Measurements from ENCODE around the gene COX10.
"Not testable (repeated sequence)": the region's sequence is repeated elsewhere in the genome, so short reads cannot be mapped to it uniquely, and the experiment has no call there.

COX10 gene

DNA sequence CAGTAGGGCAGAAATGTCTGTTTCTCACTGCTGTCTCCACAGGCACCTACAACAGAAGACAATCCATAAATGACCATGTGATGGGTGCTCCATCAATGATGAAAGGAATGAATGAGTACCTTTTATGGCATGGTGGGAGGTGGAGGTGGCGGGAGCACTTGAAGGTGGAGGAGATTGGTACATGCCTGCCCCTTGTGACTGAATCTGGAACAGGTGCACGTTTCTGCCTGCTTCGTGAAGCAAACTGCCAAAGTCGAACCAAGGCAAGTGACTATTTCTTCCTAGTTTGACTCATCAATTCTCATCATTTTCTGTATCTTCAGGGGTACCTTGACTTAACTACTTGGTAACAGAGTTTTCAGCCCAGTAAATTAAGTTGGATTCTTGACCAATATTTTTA lies 141.9 kb downstream of the COX10 start:
- no peak for DNase-seq

DNA sequence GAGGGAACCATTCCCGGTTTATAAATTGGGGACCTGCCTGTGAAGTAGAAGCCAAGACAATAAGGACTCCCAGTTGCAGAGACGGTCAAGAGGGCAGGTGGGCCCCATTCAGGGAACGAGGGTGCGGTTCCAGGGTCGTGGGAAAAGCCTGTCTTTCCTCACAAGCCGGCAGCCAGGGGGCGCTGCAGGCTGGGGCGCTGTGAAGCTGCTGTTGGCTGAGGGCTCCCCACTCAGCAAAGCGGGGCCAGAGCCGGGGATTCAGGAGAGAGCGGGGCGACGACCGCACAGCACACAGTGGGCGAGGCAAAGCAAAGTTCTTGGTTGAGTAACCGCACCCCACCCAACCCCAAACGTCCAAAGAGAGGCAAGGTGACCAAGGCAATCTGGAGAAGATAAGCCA lies 142.5 kb downstream of the COX10 start:
- DNase-seq, result no peak

DNA sequence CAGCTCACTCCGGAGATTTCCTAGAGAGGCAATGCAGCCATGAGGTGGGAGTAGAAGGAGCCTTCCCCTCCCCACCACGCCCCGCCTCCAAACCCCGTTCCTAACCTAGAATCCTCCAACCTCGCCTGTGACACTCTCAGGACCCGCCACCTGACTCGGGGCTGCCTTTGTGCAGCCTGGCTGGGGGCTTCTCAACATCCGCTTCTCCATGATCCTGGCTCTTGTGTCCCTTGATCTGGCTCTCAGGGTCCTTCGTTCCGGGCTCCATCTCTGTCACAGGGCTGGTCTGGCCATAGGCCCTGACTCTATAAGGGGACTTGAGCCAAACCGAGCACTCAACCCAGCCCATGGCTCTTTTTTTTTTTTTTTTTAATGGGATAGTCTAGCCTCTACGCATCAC lies 143.1 kb downstream of the COX10 start:
- no peak for DNase-seq

DNA sequence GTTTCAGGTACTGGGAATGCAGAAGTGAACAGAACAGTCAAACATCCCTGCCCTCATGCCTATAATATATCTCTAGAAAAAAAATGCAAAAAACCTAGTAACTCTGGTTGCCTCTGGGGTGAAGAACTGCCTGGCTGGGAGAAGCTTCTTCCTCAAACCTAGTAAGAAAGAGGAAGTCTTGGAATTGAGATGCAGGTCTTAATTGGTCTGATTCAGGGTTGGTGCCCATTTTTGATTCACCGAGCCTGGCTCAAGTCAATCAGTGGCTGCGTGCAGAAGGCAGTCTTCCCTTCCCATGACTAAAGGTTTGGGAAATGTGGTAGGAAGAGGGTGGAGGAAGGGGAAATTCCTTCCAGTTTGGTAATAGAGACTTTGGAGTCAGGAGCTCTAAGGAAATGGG lies 145.0 kb downstream of the COX10 start:
- DNase-seq, result no peak

DNA sequence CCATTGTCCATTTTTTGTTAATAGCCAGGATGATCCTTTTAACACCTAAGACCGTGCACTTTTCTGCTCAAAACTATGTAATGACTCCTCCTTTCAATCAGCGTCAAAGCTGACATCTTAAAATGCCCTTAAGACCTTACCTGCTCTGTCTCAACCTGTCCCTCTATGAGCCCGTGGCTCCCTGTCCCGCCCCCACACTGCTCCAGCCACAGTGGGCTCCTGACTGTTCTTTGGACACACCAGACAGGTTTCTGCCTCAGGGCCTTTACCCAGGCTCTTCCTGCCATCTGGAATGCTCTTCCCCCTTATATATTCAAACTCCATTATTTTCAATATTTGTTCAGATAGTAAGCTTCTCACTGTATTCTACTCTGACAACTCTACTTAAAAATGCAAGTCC lies 153.3 kb downstream of the COX10 start:
- DNase-seq, result no peak

DNA sequence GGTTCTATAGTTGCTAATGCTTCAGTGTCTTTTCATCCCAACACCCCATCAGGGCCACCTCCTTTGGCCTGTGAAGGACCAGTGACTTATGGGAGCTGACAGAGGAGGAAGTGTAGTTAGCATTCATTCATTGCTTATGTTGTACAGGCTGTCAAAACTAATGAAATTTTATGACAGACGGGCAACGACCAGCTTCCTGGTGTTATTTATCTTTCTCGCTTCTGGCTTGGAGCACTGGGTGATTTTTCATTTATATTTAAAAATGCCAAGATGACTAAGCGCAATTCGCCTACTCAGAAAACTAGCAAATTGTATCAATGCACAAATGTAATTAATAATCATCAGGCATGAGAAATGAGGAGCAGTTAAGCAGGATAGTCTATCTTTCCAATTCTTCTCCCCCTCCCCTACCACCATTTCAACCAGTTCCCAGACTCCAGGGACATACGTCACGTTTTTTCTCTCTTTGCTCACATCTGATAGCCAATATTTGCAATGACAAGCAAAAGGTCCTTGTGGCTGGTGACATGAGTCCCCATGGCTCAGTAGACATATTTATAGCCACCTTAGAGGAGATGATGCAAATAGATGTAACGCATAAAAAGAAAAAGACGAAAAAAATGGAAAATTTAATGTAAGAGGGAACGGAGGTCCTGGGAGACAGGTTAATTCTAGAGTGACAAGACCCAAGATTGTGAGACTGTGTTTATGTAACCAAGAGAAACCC lies 156.1 kb downstream of the COX10 start:
- DNase-seq, result no peak

DNA sequence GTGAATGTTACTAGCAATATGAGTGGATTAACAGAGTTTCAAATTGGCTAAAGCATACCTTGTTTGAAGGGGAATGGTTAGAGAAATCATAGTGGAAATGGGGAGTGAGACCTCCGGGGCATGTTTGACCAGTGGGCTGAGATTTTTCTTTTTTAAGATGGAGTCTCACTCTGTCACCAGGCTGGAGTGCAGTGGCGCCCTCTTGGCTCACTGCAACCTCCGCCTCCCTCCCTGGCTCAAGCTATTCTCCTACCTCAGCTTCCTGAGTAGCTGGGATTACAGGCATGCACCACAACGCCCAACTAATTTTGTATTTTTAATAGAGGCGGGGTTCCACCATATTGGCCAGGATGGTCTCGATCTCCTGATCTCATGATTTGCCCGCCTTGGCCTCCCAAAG lies 157.7 kb downstream of the COX10 start:
- no peak for DNase-seq

DNA sequence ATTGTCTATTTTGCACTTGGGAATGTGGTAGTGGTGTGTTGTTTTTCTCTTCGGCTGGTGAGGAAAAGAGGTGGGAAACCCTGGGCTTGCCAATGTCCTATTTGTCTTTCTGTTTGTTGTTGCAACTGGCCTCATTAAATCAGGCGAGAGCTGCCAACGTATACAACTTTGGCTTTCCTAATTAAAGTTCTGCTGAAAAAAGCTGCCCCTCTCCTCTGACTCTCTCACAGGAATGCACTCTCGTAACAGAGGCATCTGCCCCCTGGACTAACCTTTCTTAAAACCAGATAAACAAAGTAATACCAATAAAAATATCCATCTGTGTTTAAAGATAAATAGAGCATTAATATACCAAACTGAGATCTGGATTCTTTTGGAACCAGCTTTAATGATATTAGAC lies 159.6 kb downstream of the COX10 start:
- DNase-seq, result no peak

DNA sequence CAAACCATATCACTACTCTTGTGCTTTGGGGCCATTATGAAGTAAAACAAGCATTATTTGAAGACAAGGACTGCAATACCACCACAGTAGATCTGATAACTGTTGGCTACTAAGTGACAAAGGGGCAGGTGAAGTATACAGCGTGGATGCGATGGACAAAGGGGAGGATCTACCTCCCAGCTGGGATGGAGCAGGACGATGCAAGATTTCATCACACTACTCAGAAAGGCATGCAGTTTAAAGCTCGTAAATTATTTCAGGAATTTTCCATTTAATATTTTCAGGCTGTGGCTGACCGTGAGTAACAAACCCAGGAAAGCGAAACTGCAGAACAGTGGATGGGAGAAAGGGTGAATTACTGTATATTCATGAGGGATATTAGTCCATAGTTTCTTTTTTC lies 161.9 kb downstream of the COX10 start:
- DNase-seq, result not testable (repeated sequence)

DNA sequence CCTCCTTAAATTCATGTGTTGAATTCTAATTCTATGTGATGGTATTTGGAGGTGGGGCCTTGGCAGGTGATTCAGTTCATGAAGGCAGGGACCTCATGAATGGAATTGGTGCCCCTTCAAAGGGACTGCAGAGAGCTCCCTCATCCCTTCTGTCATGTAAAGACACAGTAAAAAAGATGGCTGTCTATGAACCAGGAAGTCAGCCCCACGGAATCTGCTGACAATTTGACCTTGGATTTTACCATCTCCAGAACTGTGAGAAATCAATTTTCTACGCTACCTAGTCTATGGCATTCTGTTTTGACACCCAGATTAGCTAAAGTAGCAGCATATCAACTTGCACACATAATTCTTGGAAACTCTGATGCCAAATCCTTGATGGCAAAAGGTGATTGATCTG lies 165.7 kb downstream of the COX10 start:
- DNase-seq, result not testable (repeated sequence)

DNA sequence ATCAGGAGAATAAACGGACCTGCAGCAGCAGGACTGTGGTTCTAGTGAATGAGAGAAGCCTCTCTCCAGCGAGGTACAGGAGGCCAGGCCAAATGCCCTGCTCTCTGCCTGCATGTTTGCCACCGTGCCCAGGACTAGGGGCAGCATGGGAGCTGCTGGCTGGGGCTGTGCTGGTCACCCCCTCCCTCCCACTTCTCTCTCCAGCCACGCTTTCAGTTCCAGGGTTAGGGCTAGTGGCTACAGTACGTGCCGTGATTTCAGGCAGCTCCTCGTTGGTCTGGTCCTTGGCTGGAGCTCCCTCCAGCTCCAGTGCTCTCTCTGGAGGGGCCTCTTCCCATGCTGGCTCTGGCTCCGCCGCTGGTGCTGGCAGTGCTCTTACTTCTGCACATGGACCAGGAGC lies 166.7 kb downstream of the COX10 start:
- not testable (repeated sequence) for DNase-seq

DNA sequence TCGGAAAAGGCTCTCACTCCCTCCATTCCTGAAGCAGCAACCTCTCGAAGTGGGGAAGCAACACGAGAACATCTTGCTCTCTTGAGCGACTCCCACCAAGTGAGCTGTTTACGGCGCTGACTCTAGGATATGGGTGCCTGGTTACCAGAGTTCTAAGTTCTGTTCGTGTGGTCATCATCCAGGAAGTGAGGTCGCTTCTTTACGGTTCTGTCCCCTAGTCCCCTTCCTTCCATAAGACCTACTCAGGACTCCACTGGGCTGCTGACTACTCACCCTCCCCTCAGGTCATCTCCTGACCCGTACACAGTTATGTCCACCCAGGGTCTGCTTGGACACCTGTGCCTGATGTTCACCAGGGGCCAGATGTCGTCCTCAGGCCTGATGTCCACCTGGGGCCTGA lies 167.5 kb downstream of the COX10 start, which contains the start of gene CDRT15:
Gene CDRT15, minus strand, starts transcription at position 101 of the 400 bp plus-strand sequence. Its CDS starts 29 bp downstream, at position 72.
- DNase-seq, result not testable (repeated sequence)

DNA sequence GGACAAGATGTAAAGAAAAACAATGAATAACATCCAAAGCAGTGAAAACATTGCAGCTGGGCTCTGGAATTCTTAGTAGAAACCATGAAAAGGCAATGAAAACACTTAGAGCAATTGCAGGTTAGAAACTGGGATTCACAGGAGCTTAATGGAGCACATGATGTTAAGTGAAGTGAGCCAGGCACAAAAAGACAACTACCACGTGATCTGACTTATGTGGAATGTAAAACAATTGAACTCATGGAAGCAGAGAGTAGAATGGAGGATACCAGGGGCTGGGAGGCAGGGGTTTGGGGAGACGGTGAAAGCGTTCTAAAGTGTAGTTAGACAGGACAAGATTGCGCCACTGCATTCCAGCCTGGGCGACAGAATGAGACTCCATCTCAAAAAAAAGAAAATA lies 170.0 kb downstream of the COX10 start:
- DNase-seq, result not testable (repeated sequence)

DNA sequence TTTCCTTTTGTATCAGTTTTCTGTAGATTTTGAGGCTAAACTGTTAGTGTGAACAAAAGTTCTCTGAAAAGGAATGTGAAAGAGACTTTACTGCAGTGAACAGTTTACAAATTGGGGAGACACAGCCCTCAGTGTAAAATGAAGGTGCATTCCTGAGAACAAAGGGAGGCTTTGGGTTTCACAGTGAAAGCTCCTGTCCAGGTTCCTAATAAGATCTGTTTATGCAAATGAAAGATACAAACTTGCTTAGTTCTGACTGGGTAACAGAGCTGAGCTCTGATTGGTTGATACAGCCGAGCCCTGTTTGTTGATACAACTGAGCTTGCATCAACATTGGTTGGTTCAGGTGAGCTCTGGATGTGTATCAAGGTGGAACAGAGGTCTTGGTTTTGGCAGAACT lies 175.7 kb downstream of the COX10 start:
- no peak for DNase-seq

DNA sequence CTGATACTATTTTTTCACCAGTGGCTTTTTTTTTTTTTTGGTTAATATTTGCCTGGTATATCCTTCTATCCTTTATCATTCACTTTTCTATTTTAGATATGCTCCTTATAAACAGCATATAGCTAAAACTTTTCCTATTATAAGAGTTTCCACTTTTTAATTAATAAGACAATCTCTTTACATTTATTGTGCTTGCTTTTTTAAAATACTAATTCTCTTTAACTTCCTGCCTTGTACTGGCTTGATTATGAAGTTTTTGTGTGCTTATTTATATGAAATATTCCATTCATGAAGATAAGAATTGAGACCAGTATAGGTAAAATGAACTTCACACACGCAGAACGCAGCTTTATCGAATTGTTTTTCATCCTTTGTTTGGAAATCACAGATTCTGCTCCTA lies 176.3 kb downstream of the COX10 start:
- DNase-seq, result no peak
